HG03575 (cell line): ENCODE data around the gene HTR2C.
"Not testable (repeated sequence)": the region's sequence is repeated elsewhere in the genome, so short reads cannot be mapped to it uniquely, and the experiment has no call there.

Experiments
- ATAC-seq: cut with Tn5 transposase; IDR thresholded peaks from one replicate; pipeline ENCODE4 v1.9.1; 2021; ENCODE audit not compliant: unreplicated experiment, insufficient number of reproducible peaks, low FRiP score; ENCODE audit errors: extremely low read depth

Gene HTR2C

GRCh38 chrX:114583646-114584374, at the start of gene HTR2C:
Gene HTR2C, plus strand, starts transcription at chrX:114584086. Its CDS starts 142,851 bp downstream, at chrX:114726937.
- ATAC-seq, result no peak

GRCh38 chrX:114580336-114580735, 3.5 kb upstream of the HTR2C start:
- no peak for ATAC-seq

- ATAC-seq, result no peak
Observed at GRCh38 chrX:114581528-114582263, 2.2 kb upstream of the HTR2C start.

GRCh38 chrX:114582264-114582632, 1.6 kb upstream of the HTR2C start:
- ATAC-seq, result no peak

- ATAC-seq, result no peak
Observed at GRCh38 chrX:114582698-114583395, 1.0 kb upstream of the HTR2C start.

- ATAC-seq, result no peak
Observed at GRCh38 chrX:114584375-114584943, 573 bp downstream of the HTR2C start.

GRCh38 chrX:114584983-114585842, 1.3 kb downstream of the HTR2C start:
- ATAC-seq, result no peak

- no peak for ATAC-seq
Observed at GRCh38 chrX:114591121-114591520, 7.2 kb downstream of the HTR2C start.

GRCh38 chrX:114599305-114599704, 15.4 kb downstream of the HTR2C start:
- no peak for ATAC-seq

GRCh38 chrX:114599911-114600310, 16.0 kb downstream of the HTR2C start:
- no peak for ATAC-seq

- ATAC-seq, result not testable (repeated sequence)
Observed at GRCh38 chrX:114606619-114607018, 22.7 kb downstream of the HTR2C start.

- peak; percentile 53 for ATAC-seq
Observed at GRCh38 chrX:114611018-114611619, 27.2 kb downstream of the HTR2C start.

GRCh38 chrX:114615765-114616164, 31.9 kb downstream of the HTR2C start:
- no peak for ATAC-seq

- peak; percentile 74 for ATAC-seq
Observed at GRCh38 chrX:114619874-114620273, 36.0 kb downstream of the HTR2C start.

GRCh38 chrX:114626323-114626722, 42.4 kb downstream of the HTR2C start:
- ATAC-seq, result no peak

GRCh38 chrX:114635986-114636385, 52.1 kb downstream of the HTR2C start:
- no peak for ATAC-seq

- ATAC-seq, result no peak
Observed at GRCh38 chrX:114650351-114650750, 66.5 kb downstream of the HTR2C start.

- no peak for ATAC-seq
Observed at GRCh38 chrX:114675365-114675764, 91.5 kb downstream of the HTR2C start.
